B cell (primary cell): ENCODE results near the gene SLC35B2. TPM values are rescaled to one million over a fixed set of nuclear protein-coding genes. Genes with fewer than 3 reads are reported as not detected.

Experiments used
- ATAC-seq: fragments of 200-7000 bp; cut with Tn5 transposase; one replicate; pipeline ENCODE4 v1.10.0; 2021; ENCODE audit warnings: low read depth, mild to moderate bottlenecking, moderate number of reproducible peaks, moderate library complexity
- CTCF ChIA-PET: fragments of 350-600 bp; sonication (Branson Sonifier 250); formaldehyde crosslinking; loops from one replicate; lab custom pipeline; 2021; ENCODE audit warnings: antibody characterized with exemption, inconsistent platforms; lab: Charles Lee
- POLR2A ChIA-PET: fragments of 350-600 bp; sonication (Branson Sonifier 250); formaldehyde crosslinking; loops from one replicate; lab custom pipeline; 2021; ENCODE audit warnings: antibody characterized with exemption; lab: Charles Lee
- DNase-seq: peaks from one replicate; pipeline ENCODE4 v3.0.0; 2013
- H2AFZ ChIP-seq: 2 replicates; pipeline ENCODE4 v1.6.1; 2012; ENCODE audit warnings: mild to moderate bottlenecking, low read depth, low read length; ENCODE audit not compliant: insufficient read depth, poor library complexity, severe bottlenecking
- H3K27ac ChIP-seq, 2 donors: 1 replicate in 1 of 2; 2 replicates in 1 of 2; pipeline ENCODE4 v1.5.1; 2012 to 2013; ENCODE audit warnings: low read length in 2 of 2, mild to moderate bottlenecking in 2 of 2, moderate library complexity in 1 of 2
- H3K27me3 ChIP-seq, 4 experiments: fragments of 200-600 bp in 1 of 4; sonication (generic) in 1 of 4; replicated peaks in 1 of 4; 1 replicate in 2 of 4; 2 replicates in 2 of 4; pipeline versions ENCODE4 v1.6.1 to v1.7.0; 2013 to 2016; ENCODE audit warnings: low read length in 3 of 4, mild to moderate bottlenecking in 2 of 4, mixed read lengths in 1 of 4, moderate library complexity in 1 of 4; ENCODE audit not compliant: insufficient read depth in 4 of 4, control insufficient read depth in 3 of 4; ENCODE audit errors: control extremely low read depth in 1 of 4
- H3K36me3 ChIP-seq, 2 experiments: replicated peaks in 1 of 2; 1 replicate in 1 of 2; 2 replicates in 1 of 2; pipeline versions ENCODE4 v1.6.1 to v1.7.1; 2013; ENCODE audit warnings: low read length in 1 of 2; ENCODE audit not compliant: insufficient read depth in 2 of 2, control insufficient read depth in 1 of 2; ENCODE audit errors: control extremely low read depth in 1 of 2, extremely low read depth in 1 of 2
- H3K4me1 ChIP-seq, 2 donors: fragments of 200-600 bp in 1 of 2; sonication (generic) in 1 of 2; 1 replicate in 1 of 2; 2 replicates in 1 of 2; pipeline versions ENCODE4 v1.5.1 to v1.6.1; 2013 to 2017; ENCODE audit warnings: low read length in 2 of 2; ENCODE audit not compliant: control insufficient read depth in 2 of 2, insufficient read depth in 2 of 2
- H3K4me2 ChIP-seq: replicated peaks from 2 replicates; pipeline ENCODE3; 2012; ENCODE audit warnings: mild to moderate bottlenecking, low read depth, low read length; ENCODE audit not compliant: poor library complexity, severe bottlenecking
- H3K4me3 ChIP-seq, 5 experiments: fragments of 200-600 bp in 1 of 5; sonication (generic) in 1 of 5; 1 replicate in 3 of 5; 2 replicates in 2 of 5; pipeline versions ENCODE4 v1.5.1 to v1.7.0; 2011 to 2016; ENCODE audit warnings: low read length in 4 of 5, mild to moderate bottlenecking in 4 of 5, low read depth in 2 of 5, control low read depth in 1 of 5, moderate library complexity in 1 of 5; ENCODE audit not compliant: insufficient read depth in 1 of 5; ENCODE audit errors: control extremely low read depth in 1 of 5, extremely low read depth in 1 of 5
- H3K79me2 ChIP-seq: fragments of 200-600 bp; sonication (generic); one replicate; pipeline ENCODE4 v1.6.0; 2016; ENCODE audit warnings: low read length; ENCODE audit not compliant: control insufficient read depth, insufficient read depth
- H3K9ac ChIP-seq: fragments of 200-600 bp; sonication (generic); 2 replicates; pipeline ENCODE4 v1.6.1; 2017; ENCODE audit warnings: mild to moderate bottlenecking, low read length, moderate library complexity
- H3K9me3 ChIP-seq, 3 donors: one replicate each; pipeline versions ENCODE4 v1.6.1 to v1.7.1; 2013; ENCODE audit warnings: low read length in 2 of 3; ENCODE audit not compliant: control insufficient read depth in 2 of 3, insufficient read depth in 1 of 3; ENCODE audit errors: control extremely low read depth in 1 of 3
- H4K20me1 ChIP-seq: 2 replicates; pipeline ENCODE4 v1.6.0; 2012; ENCODE audit warnings: mild to moderate bottlenecking, low read length; ENCODE audit not compliant: insufficient read depth, control insufficient read depth, poor library complexity, severe bottlenecking
- H3K27ac Mint-ChIP-seq: one replicate; pipeline ENCODE4 v1.8.0; 2021; ENCODE audit warnings: mixed read lengths
- H3K27me3 Mint-ChIP-seq: one replicate; pipeline ENCODE4 v1.8.0; 2021; ENCODE audit warnings: mixed read lengths
- H3K4me1 Mint-ChIP-seq: one replicate; pipeline ENCODE4 v1.8.0; 2021; ENCODE audit warnings: mixed read lengths
- H3K4me3 Mint-ChIP-seq: one replicate; pipeline ENCODE4 v1.8.0; 2021; ENCODE audit warnings: mixed read lengths
- H3K9me3 Mint-ChIP-seq: one replicate; pipeline ENCODE4 v1.8.0; 2022; ENCODE audit warnings: mixed read lengths; ENCODE audit not compliant: insufficient read depth
- EZH2 ChIP-seq: IDR thresholded peaks from 2 replicates; pipeline ENCODE4 v1.6.1; 2012; ENCODE audit warnings: borderline replicate concordance, low read depth, mild to moderate bottlenecking, moderate library complexity, low read length; ENCODE audit not compliant: insufficient read depth, poor library complexity, severe bottlenecking
- WGBS: methylation state at CpG from one replicate; pipeline ENCODE4 v1.1.5; 2013; ENCODE audit warnings: missing lambda C conversion rate; ENCODE audit not compliant: insufficient coverage; 5-methylcytosine and 5-hydroxymethylcytosine counted together
- intact Hi-C: fragments of 100-400 bp; cut with micrococcal nuclease; formaldehyde crosslinking; loops from one replicate; pipeline ENCODE4 v1.10.0; 2022
- polyA plus RNA-seq: library from polyadenylated mRNA; depleted of rRNA; stranded (reverse); fragments of >200 nt; gene quantifications from 2 replicates; pipeline ENCODE4 v1.2.3, GENCODE V29; 2012
- total RNA-seq, 2 donors: library from RNA; stranded (reverse); fragments of 120-200 nt in 1 of 2; gene quantifications; 1 replicate in 1 of 2; 2 replicates in 1 of 2; pipeline versions ENCODE4 v1.2.3 to v1.2.4, GENCODE V29; 2013 to 2022
- TF ChIP-seq, protein P1 (sequence below): fragments of 200-600 bp; IDR thresholded peaks from one replicate; pipeline ENCODE4 v1.8.0; 2022; ENCODE audit warnings: antibody characterized with exemption, mild to moderate bottlenecking

Gene SLC35B2
- total and polyA plus RNA-seq, 2 donors (not counting 1 experiment from before 2014, with no cell fraction given) = 30.0 to 35.2 TPM

DNA sequence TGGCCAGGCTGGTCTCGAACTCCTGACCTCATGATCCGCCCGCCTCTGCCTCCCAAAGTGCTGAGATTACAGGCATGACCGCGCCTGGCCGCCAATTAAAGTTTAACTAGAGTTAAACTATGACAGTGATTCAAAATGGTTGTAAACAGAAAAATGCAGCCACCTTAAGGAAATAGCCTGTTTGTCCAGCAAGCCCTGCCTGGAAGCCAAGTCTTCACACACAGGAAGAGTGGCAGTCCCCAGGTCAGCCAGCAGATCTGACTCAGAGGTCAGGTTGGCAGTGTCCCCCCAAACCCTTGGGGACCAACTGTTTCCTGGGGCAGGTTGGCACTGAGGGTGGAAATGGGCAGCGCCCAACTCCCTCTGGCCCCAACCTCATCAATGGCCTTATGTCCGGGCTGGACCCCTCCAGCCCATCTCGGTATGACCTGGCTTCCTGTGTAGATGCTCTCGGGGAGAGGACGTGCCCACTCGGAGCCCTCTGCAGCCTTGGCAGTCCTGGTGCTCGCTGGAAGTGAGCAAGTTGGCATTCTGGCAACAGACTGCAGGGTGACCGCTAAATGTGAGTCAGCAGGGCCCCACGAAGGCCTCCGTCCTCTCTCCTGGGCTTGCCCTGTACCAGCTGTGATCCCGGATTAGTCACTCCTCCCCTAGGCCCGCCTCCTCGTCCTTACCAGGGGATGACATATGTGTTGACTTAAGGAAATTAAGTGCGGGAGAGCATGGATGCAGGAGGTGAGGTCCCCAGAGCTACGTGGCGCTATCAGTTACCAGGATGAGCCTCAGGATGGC lies 20.1 kb downstream of the SLC35B2 start:
- 38% methylated on average over 19 of the region's 22 CpGs for WGBS
- H3K36me3 ChIP-seq = no peaks in the 10 kb centered on the region
- Mint-ChIP-seq H3K9me3 (no peaks in the 10 kb centered on the region), H3K27ac (peak overlapping the region; percentile 96), H3K4me3 (peak overlapping the region; percentile 95), H3K4me1 (peaks cover 15% of the 10 kb centered on the region), H3K27me3 (no peaks in the 10 kb centered on the region)
- no peaks in the 10 kb centered on the region for H3K79me2 ChIP-seq
- DNase-seq = no peak
- TF ChIP-seq EZH2 = no peak
- TF ChIP-seq, protein P1, sequence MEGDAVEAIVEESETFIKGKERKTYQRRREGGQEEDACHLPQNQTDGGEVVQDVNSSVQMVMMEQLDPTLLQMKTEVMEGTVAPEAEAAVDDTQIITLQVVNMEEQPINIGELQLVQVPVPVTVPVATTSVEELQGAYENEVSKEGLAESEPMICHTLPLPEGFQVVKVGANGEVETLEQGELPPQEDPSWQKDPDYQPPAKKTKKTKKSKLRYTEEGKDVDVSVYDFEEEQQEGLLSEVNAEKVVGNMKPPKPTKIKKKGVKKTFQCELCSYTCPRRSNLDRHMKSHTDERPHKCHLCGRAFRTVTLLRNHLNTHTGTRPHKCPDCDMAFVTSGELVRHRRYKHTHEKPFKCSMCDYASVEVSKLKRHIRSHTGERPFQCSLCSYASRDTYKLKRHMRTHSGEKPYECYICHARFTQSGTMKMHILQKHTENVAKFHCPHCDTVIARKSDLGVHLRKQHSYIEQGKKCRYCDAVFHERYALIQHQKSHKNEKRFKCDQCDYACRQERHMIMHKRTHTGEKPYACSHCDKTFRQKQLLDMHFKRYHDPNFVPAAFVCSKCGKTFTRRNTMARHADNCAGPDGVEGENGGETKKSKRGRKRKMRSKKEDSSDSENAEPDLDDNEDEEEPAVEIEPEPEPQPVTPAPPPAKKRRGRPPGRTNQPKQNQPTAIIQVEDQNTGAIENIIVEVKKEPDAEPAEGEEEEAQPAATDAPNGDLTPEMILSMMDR = no peak
- CTCF ChIA-PET = interaction anchor here (0.6 to 4.5 kb wide), 18 partner anchors 9 to 139 kb away, joined by 3 to 37 read pairs (median 5); partner anchors contain the start of genes HSP90AB1, SLC29A1 and SLC35B2
- POLR2A ChIA-PET = interaction anchor here (0.9 to 1.8 kb wide), 5 partner anchors 9 to 109 kb away, joined by 3 to 23 read pairs (median 4); partner anchors contain the start of genes HSP90AB1, SLC29A1 and TMEM63B
- ATAC-seq = peak; percentile 77
- peak overlapping the region; percentile 90 for H3K9ac ChIP-seq
- no peaks in the 10 kb centered on the region for H4K20me1 ChIP-seq
- intact Hi-C loops = loop anchor here (1.0 kb wide), 1 partner anchor 14 kb away; the partner anchor contains the start of gene SLC29A1
- H3K27me3 ChIP-seq = no peaks in the 10 kb centered on the region
- H3K9me3 ChIP-seq = no peaks in the 10 kb centered on the region
- H3K4me3 ChIP-seq = peak overlapping the region; percentile 28 to 85 (median 79)
- H3K4me1 ChIP-seq = peaks cover 6 to 14% of the 10 kb centered on the region in 2 donors
- peak overlapping the region; percentile 93 for H3K4me2 ChIP-seq
- H3K27ac ChIP-seq = peak overlapping the region; percentile 90 to 91
- H2AFZ ChIP-seq = peak overlapping the region; percentile 96
